Measurements from ENCODE around the gene RAP1A.

The RAP1A gene

GRCh38 chr1:111620441-111620971, 917 bp downstream of the RAP1A start:
- Histone ChIP-seq H3K9me3 (ENCODE audit: control insufficient read depth, insufficient read depth, low read length) (no peaks in the 10 kb centered on the region), H3K9me2 (replicated peaks; ENCODE audit: control insufficient read depth, low read length) (no peaks in the 10 kb centered on the region), H4K20me1 (ENCODE audit: control insufficient read depth, insufficient read depth, low read depth, low read length) (no peaks in the 10 kb centered on the region), H3K79me2 (ENCODE audit: control insufficient read depth, low read length) (peaks cover 66% of the 10 kb centered on the region), H3K4me3 (ENCODE audit: low read length) (peak overlapping the region; percentile 94), H3K4me2 (ENCODE audit: low read length) (peak overlapping the region; percentile 90), H3K27ac (ENCODE audit: low read depth, low read length) (peak overlapping the region; percentile 63), H3K36me3 (ENCODE audit: control insufficient read depth, low read length) (peaks cover 29% of the 10 kb centered on the region), H3K4me1 (ENCODE audit: control insufficient read depth, low read length) (peaks cover 83% of the 10 kb centered on the region), H3K27me3 (ENCODE audit: control insufficient read depth, low read length) (no peaks in the 10 kb centered on the region), H3F3A (ENCODE audit: control insufficient read depth, insufficient read depth) (peaks cover 24% of the 10 kb centered on the region)
- TF ChIP-seq CTCF (IDR thresholded peaks at IDR 0.05; ENCODE audit: low read depth, low read length, poor library complexity, severe bottlenecking) (no peak), EZH2phosphoT487 (IDR thresholded peaks at IDR 0.05; ENCODE audit: borderline replicate concordance, low read length) (no peak)

DNA sequence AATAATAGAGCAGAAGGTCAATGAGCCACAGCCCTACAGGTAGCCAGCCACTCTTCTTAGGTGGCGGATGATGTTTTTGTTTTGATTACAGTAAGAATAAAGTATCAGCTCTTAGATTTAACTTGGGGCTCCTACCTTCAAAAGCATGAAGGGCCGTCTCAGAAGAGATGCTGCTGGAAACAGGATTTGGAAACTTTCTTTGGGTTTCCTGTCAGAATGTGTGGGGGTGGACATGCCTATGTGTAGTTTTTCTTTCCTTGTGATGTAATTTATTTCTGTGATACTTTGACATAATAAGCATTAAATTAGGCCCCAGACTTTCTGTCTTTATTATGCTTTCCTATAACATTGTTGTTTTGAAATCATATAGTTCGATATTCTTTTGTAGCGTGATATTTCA, 1.5 kb downstream of the RAP1A start:
- H3K4me3 ChIP-seq (ENCODE audit: low read length) = peak overlapping the region; percentile 94
- no peaks in the 10 kb centered on the region for H3K9me2 ChIP-seq (replicated peaks; ENCODE audit: control insufficient read depth, low read length)
- TF ChIP-seq EZH2phosphoT487 (IDR thresholded peaks at IDR 0.05; ENCODE audit: borderline replicate concordance, low read length) = no peak
- no peak for TF ChIP-seq CTCF (IDR thresholded peaks at IDR 0.05; ENCODE audit: low read depth, low read length, poor library complexity, severe bottlenecking)
- peaks cover 28% of the 10 kb centered on the region for H3F3A ChIP-seq (ENCODE audit: control insufficient read depth, insufficient read depth)
- no peaks in the 10 kb centered on the region for H3K9me3 ChIP-seq (ENCODE audit: control insufficient read depth, insufficient read depth, low read length)
- H3K36me3 ChIP-seq (ENCODE audit: control insufficient read depth, low read length) = peaks cover 33% of the 10 kb centered on the region
- peak overlapping the region; percentile 63 for H3K27ac ChIP-seq (ENCODE audit: low read depth, low read length)
- H3K79me2 ChIP-seq (ENCODE audit: control insufficient read depth, low read length) = peaks cover 71% of the 10 kb centered on the region
- H3K4me2 ChIP-seq (ENCODE audit: low read length) = peak overlapping the region; percentile 90
- no peaks in the 10 kb centered on the region for H4K20me1 ChIP-seq (ENCODE audit: control insufficient read depth, insufficient read depth, low read depth, low read length)
- H3K27me3 ChIP-seq (ENCODE audit: control insufficient read depth, low read length) = no peaks in the 10 kb centered on the region
- peaks cover 83% of the 10 kb centered on the region for H3K4me1 ChIP-seq (ENCODE audit: control insufficient read depth, low read length)

GRCh38 chr1:111622166-111622565, 2.6 kb downstream of the RAP1A start:
- TF ChIP-seq EZH2phosphoT487 (IDR thresholded peaks at IDR 0.05; ENCODE audit: borderline replicate concordance, low read length) (no peak), CTCF (IDR thresholded peaks at IDR 0.05; ENCODE audit: low read depth, low read length, poor library complexity, severe bottlenecking) (no peak)
- H4K20me1 ChIP-seq (ENCODE audit: control insufficient read depth, insufficient read depth, low read depth, low read length) = no peaks in the 10 kb centered on the region
- no peaks in the 10 kb centered on the region for H3K27me3 ChIP-seq (ENCODE audit: control insufficient read depth, low read length)
- H3K27ac ChIP-seq (ENCODE audit: low read depth, low read length) = peak overlapping the region; percentile 63; the same call in 1 of the 2 replicates
- peaks cover 83% of the 10 kb centered on the region for H3K4me1 ChIP-seq (ENCODE audit: control insufficient read depth, low read length)
- peak overlapping the region; percentile 90 for H3K4me2 ChIP-seq (ENCODE audit: low read length)
- peaks cover 82% of the 10 kb centered on the region for H3K79me2 ChIP-seq (ENCODE audit: control insufficient read depth, low read length)
- H3K9me3 ChIP-seq (ENCODE audit: control insufficient read depth, insufficient read depth, low read length) = no peaks in the 10 kb centered on the region
- peak overlapping the region; percentile 94 for H3K4me3 ChIP-seq (ENCODE audit: low read length)
- H3F3A ChIP-seq (ENCODE audit: control insufficient read depth, insufficient read depth) = peaks cover 30% of the 10 kb centered on the region
- peaks cover 33% of the 10 kb centered on the region for H3K36me3 ChIP-seq (ENCODE audit: control insufficient read depth, low read length)
- no peaks in the 10 kb centered on the region for H3K9me2 ChIP-seq (replicated peaks; ENCODE audit: control insufficient read depth, low read length)

Data from DOHH2 (cell line).